HG02678 (cell line): Measurements from ENCODE around the gene RBMS1.

Experiments
- ATAC-seq: cut with Tn5 transposase; IDR thresholded peaks from one replicate; pipeline ENCODE4 v1.9.1; 2021; ENCODE audit warnings: mild to moderate bottlenecking, moderate library complexity; ENCODE audit not compliant: unreplicated experiment

RBMS1 gene

DNA sequence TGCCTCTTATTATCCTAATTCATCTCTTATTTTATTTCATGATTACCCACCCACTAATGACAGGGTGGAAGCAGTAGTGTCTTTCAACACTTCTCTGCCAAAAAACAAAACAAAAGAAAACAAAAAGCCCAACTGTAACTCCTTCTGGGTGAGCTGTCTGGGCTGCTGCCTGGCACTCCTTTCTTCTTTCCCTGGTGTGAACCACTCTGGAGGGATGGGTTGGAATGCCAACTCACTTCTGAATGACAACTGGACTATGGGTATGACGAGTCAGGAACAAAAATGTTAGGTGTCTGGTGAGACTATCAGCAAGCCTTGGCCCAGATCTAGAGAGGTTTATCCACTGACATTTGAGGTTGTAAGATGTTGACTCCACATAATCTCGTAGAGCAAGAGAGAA is 205.3 kb downstream of the RBMS1 start:
- no peak for ATAC-seq

- no peak for ATAC-seq
These were observed 206.1 kb downstream of the RBMS1 start for GRCh38 chr2:160287476-160287875.

DNA sequence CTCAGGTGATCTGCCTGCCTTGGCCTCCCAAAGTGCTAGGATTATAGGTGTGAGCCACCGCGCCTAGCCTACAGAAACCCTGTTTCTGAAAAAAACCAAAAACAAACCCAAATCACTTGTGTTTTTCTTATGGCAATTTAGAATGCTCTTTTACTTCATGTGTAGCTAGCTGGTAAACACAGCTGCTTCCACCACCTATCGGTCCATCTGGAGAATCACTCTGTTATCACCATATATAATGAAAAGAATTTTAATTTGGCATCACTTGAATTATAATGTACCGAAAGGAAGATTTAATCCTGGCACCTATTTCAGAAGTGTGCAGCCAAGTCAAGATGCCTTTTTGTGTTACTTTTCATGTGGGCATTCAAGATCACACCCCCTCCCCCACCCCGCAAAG is 207.1 kb downstream of the RBMS1 start:
- ATAC-seq: no peak

- no peak for ATAC-seq
These were observed 209.9 kb downstream of the RBMS1 start for GRCh38 chr2:160283675-160284074.

DNA sequence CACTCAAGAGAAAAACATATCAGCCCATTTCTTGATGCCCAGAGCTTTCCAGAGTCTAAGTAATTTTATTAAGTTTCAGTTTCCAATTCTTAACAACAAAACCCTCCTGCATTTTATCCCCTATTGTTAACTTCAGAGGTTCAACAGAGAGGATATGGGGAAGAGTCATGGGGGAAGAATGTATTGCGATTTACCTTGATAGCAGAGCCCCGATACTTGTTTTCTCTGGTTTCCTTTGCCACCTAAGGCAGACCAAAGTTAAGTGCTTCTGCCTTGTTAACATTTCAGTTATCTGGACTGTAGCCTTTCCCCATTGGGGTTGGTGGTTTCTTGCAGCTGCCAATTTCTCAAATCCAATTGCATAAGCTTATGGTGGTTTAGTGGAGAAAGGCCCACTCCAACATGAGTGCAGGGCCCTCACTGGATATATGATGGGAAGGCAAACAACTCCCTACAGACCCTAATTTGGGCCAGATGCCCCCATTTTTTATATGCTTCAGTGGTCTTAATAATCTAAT is 211.5 kb downstream of the RBMS1 start:
- no peak for ATAC-seq

DNA sequence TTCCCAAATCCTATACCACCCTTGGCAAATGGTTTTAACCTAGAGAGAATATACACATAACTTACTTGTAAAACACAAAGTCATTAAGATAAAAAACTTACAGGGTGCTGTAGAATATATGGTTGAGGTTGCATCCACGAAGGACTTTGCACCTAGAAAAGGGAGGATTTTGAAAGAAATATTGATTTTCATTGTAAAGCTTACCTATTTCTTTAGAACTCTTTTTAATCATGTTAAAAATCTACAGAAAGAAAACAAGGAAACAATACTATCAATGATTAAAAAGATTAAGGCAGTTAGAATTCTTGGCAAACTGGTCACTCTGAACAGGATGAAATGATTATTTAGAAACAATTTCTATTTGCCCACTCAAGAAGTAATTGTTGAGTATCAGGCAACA is 212.4 kb downstream of the RBMS1 start:
- no peak for ATAC-seq

- ATAC-seq: no peak
These were observed 213.7 kb downstream of the RBMS1 start for GRCh38 chr2:160279813-160280465.

DNA sequence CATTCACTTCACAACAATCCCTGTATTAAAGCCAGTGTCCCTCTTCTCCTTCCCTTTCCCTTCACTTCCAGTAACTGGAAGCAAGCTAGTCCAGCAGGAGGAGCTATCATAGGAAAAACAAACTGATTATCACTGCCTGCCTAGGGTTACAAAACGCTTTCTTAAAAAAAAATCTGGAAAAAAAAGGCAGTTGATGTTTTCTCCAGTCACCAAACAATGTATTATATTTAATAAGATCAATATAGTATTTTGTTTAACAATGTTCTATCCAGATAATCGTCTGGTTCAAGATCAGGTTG is 214.8 kb downstream of the RBMS1 start:
- no peak for ATAC-seq

GRCh38 chr2:160278101-160278878 is 215.3 kb downstream of the RBMS1 start:
- ATAC-seq: peak; percentile 74

DNA sequence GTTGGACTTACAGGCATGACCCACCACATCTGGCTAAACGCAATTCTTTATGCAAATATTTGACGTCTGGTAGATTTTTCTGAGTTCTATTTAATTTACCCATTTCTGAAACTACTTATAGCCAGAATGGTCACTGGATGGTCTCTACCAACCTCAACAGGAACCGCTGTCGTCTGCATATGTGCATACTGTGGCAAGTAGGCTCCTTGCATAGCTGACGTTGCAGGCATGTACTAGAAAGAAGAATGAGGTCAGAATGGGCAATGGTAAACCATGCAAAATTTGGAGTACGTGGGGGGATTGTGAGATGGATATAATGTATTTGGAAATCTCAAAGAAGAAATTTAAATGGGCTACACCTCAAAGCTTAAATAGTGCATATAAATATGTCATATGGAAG is 216.5 kb downstream of the RBMS1 start:
- no peak for ATAC-seq

- ATAC-seq: no peak
These were observed 218.0 kb downstream of the RBMS1 start for GRCh38 chr2:160275656-160276055.

DNA sequence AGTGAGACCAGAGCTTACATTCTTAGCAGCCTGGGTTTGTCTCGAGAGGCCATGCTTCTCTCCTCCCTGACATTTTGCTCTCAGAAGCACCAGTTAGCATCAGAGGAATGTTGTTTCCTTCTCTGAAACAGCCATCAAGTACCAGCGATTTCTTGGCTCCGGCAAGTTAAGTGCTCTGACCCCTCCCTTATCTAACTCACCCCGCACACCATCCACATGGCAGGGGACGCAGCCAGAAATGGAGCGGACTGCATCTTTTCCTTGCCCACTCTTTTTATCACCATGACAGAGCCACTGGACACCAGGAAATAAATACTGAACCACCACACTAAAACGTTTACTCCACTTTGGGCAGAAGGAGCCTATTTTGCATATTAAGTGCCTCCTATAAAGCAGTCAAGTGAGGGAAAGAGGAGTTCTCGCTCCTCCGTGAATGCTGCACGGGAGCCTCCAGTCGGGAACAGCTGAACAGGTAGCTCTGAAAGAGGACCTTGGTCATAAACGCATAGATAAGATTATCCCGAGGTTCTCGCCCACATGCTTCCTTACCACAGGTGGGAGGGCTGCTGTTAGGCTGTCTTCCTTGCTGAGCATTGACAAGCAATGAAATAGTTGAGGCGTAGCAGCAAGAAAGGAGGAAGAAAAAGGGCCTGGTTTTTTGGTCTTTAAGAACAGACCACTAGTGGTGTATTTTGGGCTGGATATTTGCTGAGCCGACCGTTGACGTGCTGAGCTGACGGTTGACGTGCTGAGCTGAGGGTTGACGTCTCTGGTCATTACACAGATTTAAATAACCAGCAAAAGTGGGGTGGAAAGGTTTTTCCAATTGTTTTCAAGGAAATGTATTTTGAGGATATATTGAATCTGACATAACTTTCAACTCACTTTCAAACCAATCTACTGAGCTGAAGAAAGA is 222.2 kb downstream of the RBMS1 start:
- ATAC-seq: no peak

GRCh38 chr2:160270571-160271113 is 223.0 kb downstream of the RBMS1 start:
- ATAC-seq: no peak

- peak; percentile 87 for ATAC-seq
These were observed 223.6 kb downstream of the RBMS1 start for GRCh38 chr2:160269803-160270570.

- ATAC-seq: no peak
These were observed 224.2 kb downstream of the RBMS1 start for GRCh38 chr2:160269365-160269764.

- ATAC-seq: no peak
These were observed 225.3 kb downstream of the RBMS1 start for GRCh38 chr2:160268151-160268781.

- no peak for ATAC-seq
These were observed 225.9 kb downstream of the RBMS1 start for GRCh38 chr2:160267692-160268091.

DNA sequence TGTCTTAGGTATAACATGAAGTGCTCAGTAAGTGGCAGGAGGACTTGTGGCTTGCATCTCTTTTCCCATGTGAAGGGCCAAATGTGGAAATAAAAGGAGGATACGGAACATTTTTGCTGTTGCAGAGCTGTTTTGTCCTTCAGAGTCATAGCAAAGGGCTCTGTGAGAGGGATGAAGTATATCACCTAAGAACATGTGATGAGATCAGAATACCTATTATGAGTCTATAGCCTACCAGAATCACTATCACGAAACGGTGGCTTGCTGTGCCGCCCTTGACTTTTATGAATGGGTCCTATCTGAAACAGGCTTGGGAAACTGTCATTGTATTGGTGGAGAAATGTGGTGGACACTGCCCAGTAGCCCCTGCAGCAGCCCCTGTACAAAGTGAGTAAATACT is 226.6 kb downstream of the RBMS1 start:
- ATAC-seq: no peak

DNA sequence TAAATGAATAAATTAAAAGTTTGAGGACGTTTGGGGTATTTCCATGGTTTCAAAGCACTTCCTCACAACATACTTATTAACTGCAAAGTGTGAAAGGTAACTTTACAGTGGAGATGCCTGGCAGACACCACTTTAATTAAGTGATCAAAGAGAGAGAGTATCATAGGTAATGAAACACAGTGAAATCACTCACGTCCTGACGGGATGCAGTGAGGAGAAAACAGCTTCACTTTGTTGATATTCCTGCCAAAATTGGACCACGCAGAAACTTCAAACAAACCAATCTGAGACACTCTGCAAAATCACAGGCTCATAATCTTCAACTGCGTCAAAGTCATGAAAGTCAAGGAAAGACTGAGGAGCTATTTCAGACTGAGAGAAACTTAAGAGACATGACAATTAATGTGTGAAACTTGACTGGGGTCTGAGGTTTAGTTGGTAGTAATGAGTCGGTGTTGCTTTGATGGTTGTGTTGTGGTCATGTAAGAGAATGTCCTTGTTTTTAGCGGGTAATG is 227.5 kb downstream of the RBMS1 start:
- ATAC-seq: peak; percentile 25

GRCh38 chr2:160264308-160264707 is 229.3 kb downstream of the RBMS1 start:
- ATAC-seq: no peak
